SU-DHL-6 (cell line): ENCODE results near the gene CYB5A.
A peak's percentile ranks its signal among the peaks of the same experiment; 100 is the strongest.
"Not testable (repeated sequence)": the region's sequence is repeated elsewhere in the genome, so short reads cannot be mapped to it uniquely, and the experiment has no call there.

Experiments
- H2AFZ ChIP-seq: fragments of 200-600 bp; sonication (generic); 2 replicates; pipeline ENCODE4 v1.6.1; 2014; ENCODE audit warnings: low read depth, mild to moderate bottlenecking, moderate library complexity, mixed read lengths, antibody characterized with exemption, low read length; ENCODE audit not compliant: severe bottlenecking
- H3F3A ChIP-seq: fragments of 200-600 bp; shearing (Covaris generic); 2 replicates; pipeline ENCODE4 v1.6.0; 2016; ENCODE audit warnings: antibody characterized with exemption, mild to moderate bottlenecking; ENCODE audit not compliant: insufficient read depth
- H3K27ac ChIP-seq: fragments of 200-600 bp; sonication (generic); 2 replicates; pipeline ENCODE4 v1.5.1; 2016; ENCODE audit warnings: low read depth, mild to moderate bottlenecking, low read length, moderate library complexity, mixed read lengths
- H3K27me3 ChIP-seq: fragments of 200-600 bp; sonication (generic), shearing (Covaris generic); 2 replicates; pipeline ENCODE4 v1.6.0; 2014; ENCODE audit warnings: mild to moderate bottlenecking, low read length
- H3K36me3 ChIP-seq: fragments of 200-600 bp; sonication (generic); 2 replicates; pipeline ENCODE4 v1.6.1; 2014; ENCODE audit warnings: mild to moderate bottlenecking, low read length, mixed read lengths
- H3K4me2 ChIP-seq: fragments of 300-600, 200-600 bp; shearing (Covaris generic), sonication (generic); 2 replicates; pipeline ENCODE4 v1.6.0; 2014; ENCODE audit warnings: low read length, low read depth, mild to moderate bottlenecking; ENCODE audit not compliant: poor library complexity, severe bottlenecking
- H3K4me3 ChIP-seq: fragments of 200-600 bp; sonication (generic); 2 replicates; pipeline ENCODE4 v1.5.1; 2014; ENCODE audit warnings: antibody characterized with exemption, low read length, mild to moderate bottlenecking, mixed read lengths; ENCODE audit not compliant: insufficient read depth, poor library complexity, severe bottlenecking
- H3K79me2 ChIP-seq: fragments of 200-600 bp; sonication (generic); 2 replicates; pipeline ENCODE4 v1.6.1; 2014; ENCODE audit warnings: mild to moderate bottlenecking, low read length, moderate library complexity; ENCODE audit not compliant: insufficient read depth
- H3K9ac ChIP-seq: fragments of 200-600 bp; sonication (generic); 2 replicates; pipeline ENCODE4 v1.7.0; 2014; ENCODE audit warnings: mild to moderate bottlenecking, low read length
- H3K9me2 ChIP-seq: fragments of 200-600 bp; sonication (generic); replicated peaks from 2 replicates; pipeline ENCODE4 v1.6.1; 2014; ENCODE audit warnings: low read length; ENCODE audit not compliant: insufficient read depth
- H3K9me3 ChIP-seq: fragments of 200-600 bp; sonication (generic); 2 replicates; pipeline ENCODE4 v1.6.1; 2014; ENCODE audit warnings: low read length, mixed read lengths; ENCODE audit not compliant: insufficient read depth
- H4K20me1 ChIP-seq: fragments of 200-600 bp; sonication (generic); 2 replicates; pipeline ENCODE4 v1.6.1; 2014; ENCODE audit warnings: low read depth, mild to moderate bottlenecking, antibody characterized with exemption, low read length, moderate library complexity, mixed read lengths
- CTCF ChIP-seq: fragments of 200-600 bp; sonication (generic); IDR thresholded peaks from one replicate; pipeline ENCODE4 v1.5.1; 2017; ENCODE audit warnings: antibody characterized with exemption, mild to moderate bottlenecking, low read length, moderate library complexity; ENCODE audit not compliant: insufficient read depth, poor library complexity, severe bottlenecking
- EZH2phosphoT487 ChIP-seq: fragments of 200-600 bp; sonication (generic), shearing (Covaris generic); conservative IDR thresholded peaks from 2 replicates; pipeline ENCODE4 v1.6.1; 2018; ENCODE audit warnings: mild to moderate bottlenecking, antibody characterized with exemption, low read length, moderate library complexity, mixed read lengths

The CYB5A gene

GRCh38 chr18:74286856-74287255 is 4.9 kb downstream of the CYB5A start:
- 0 out of 2 replicates have a peak, but pooled peaks cover 8% of the 10 kb centered on the region for H3K79me2 ChIP-seq
- H3K36me3 ChIP-seq = no peaks in the 10 kb centered on the region
- H3K4me2 ChIP-seq = peak overlapping the region; percentile 21
- H3K9me3 ChIP-seq = no peaks in the 10 kb centered on the region
- H3K9me2 ChIP-seq = no peaks in the 10 kb centered on the region
- no peak overlapping the region for H3K9ac ChIP-seq
- H4K20me1 ChIP-seq = no peaks in the 10 kb centered on the region
- no peak overlapping the region for H3K27ac ChIP-seq
- no peaks in the 10 kb centered on the region for H3K27me3 ChIP-seq
- H2AFZ ChIP-seq = no peak overlapping the region
- H3K4me3 ChIP-seq = no peak overlapping the region
- TF ChIP-seq CTCF = no peak
- no peak for TF ChIP-seq EZH2phosphoT487
- H3F3A ChIP-seq = no peaks in the 10 kb centered on the region

GRCh38 chr18:74286106-74286855 is 5.5 kb downstream of the CYB5A start:
- H3K79me2 ChIP-seq = peaks cover 4% of the 10 kb centered on the region; the same call in 1 of the 2 replicates
- H3K4me3 ChIP-seq = no peak overlapping the region
- peak overlapping the region; percentile 21 for H3K4me2 ChIP-seq
- no peak overlapping the region for H3K9ac ChIP-seq
- no peaks in the 10 kb centered on the region for H3F3A ChIP-seq
- no peaks in the 10 kb centered on the region for H3K36me3 ChIP-seq
- no peaks in the 10 kb centered on the region for H3K9me2 ChIP-seq
- no peaks in the 10 kb centered on the region for H3K27me3 ChIP-seq
- no peak overlapping the region for H2AFZ ChIP-seq
- H3K27ac ChIP-seq = no peak overlapping the region
- TF ChIP-seq CTCF (no peak), EZH2phosphoT487 (no peak)
- H4K20me1 ChIP-seq = no peaks in the 10 kb centered on the region
- H3K9me3 ChIP-seq = no peaks in the 10 kb centered on the region

- H3K9me2 ChIP-seq, H3K9me3 ChIP-seq, H3K27me3 ChIP-seq, H4K20me1 ChIP-seq, H3F3A ChIP-seq, H3K27ac ChIP-seq, H2AFZ ChIP-seq, H3K9ac ChIP-seq, H3K79me2 ChIP-seq, H3K4me2 ChIP-seq, H3K4me3 ChIP-seq, H3K36me3 ChIP-seq: not testable (repeated sequence)
Measured at GRCh38 chr18:74285583-74285982, 6.2 kb downstream of the CYB5A start.

- H3K9me3 ChIP-seq = no peaks in the 10 kb centered on the region
- no peaks in the 10 kb centered on the region for H3K27me3 ChIP-seq
- no peaks in the 10 kb centered on the region for H3K36me3 ChIP-seq
- no peak overlapping the region for H3K4me3 ChIP-seq
- H3K79me2 ChIP-seq = peaks cover 8% of the 10 kb centered on the region; the same call in 1 of the 2 replicates
- no peaks in the 10 kb centered on the region for H4K20me1 ChIP-seq
- TF ChIP-seq CTCF (no peak), EZH2phosphoT487 (no peak)
- no peaks in the 10 kb centered on the region for H3F3A ChIP-seq
- H3K9ac ChIP-seq = no peak overlapping the region
- no peaks in the 10 kb centered on the region for H3K9me2 ChIP-seq
- no peak overlapping the region for H3K4me2 ChIP-seq
- no peak overlapping the region for H3K27ac ChIP-seq
- H2AFZ ChIP-seq = no peak overlapping the region
Measured at GRCh38 chr18:74284980-74285355, 6.8 kb downstream of the CYB5A start.
